ENCODE results near the gene MUC15. TPM values are rescaled to one million over a fixed set of nuclear protein-coding genes. Genes with fewer than 3 reads are reported as not detected.

Gene MUC15
- polyA plus RNA-seq, 1 of the 3 experiments (the other 2 are of a cell fraction), result not detected

DNA sequence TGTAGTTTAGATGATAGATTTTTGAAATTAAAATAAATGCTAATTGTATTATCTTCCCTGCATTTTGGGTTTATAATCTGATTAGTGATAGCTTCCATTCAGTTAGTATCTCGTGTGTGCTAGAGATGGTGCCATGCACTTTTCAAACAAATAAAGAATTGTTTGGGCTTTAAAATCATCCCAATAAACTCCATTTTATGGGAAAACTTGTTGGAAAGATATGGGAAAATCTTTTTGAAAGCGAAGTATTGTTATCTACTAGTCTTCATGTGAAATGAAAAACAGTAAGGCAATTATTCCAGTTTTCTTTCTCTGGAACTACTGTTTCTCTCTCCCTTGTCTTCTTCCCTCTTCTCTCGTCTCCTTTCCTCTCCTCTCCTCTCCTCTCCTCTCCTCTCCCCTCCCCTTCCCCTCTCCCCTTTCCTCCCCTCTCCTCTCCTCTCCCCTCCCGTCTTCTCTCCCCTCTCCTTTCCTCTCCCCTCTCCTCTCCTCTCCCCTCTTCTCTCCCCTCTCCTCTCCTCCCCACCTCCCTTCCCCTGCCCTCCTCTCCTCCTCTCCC, 27.9 kb upstream of the MUC15 start (continued):
- no peak for TF ChIP-seq NFIC (IDR thresholded peaks at IDR 0.05; ENCODE audit: borderline replicate concordance)
- TF ChIP-seq ZBTB33 (IDR thresholded peaks at IDR 0.05; ENCODE audit: borderline replicate concordance, low read depth), result no peak
- TF ChIP-seq GABPA (IDR thresholded peaks at IDR 0.05; ENCODE audit: low read depth), result no peak
- TF ChIP-seq RAD21 (IDR thresholded peaks at IDR 0.05; ENCODE audit: low read length), result no peak
- no peak for TF ChIP-seq TAF1 (IDR thresholded peaks at IDR 0.05; ENCODE audit: borderline replicate concordance, low read depth, low read length)
- no peak for TF ChIP-seq TCF12 (IDR thresholded peaks at IDR 0.05)

- no peak for DNase-seq
These were observed 27.4 kb upstream of the MUC15 start for GRCh38 chr11:26599425-26599824.

More at GRCh38 chr11:26599425-26599824, 27.4 kb upstream of the MUC15 start:
- Histone ChIP-seq H3K4me1 (ENCODE audit: control insufficient read depth in 1 of 2, insufficient read depth in 2 of 2, low read depth in 1 of 2, low read length in 1 of 2) (no peaks in the 10 kb centered on the region; a peak in 1 of 4 replicates), H4K20me1 (ENCODE audit: insufficient read depth) (no peaks in the 10 kb centered on the region), H3K4me2 (no peak overlapping the region), H3K9me3 (no peaks in the 10 kb centered on the region), H3F3A (replicated peaks; ENCODE audit: insufficient read depth) (no peaks in the 10 kb centered on the region), H3K4me3 (ENCODE audit: low read depth in 2 of 2, low read length in 1 of 2) (no peak overlapping the region), H3K79me2 (ENCODE audit: insufficient read depth) (no peaks in the 10 kb centered on the region), H3K27me3 (ENCODE audit: insufficient read depth) (no peaks in the 10 kb centered on the region), H3K27ac (ENCODE audit: low read depth in 2 of 2, low read length in 1 of 2) (no peak overlapping the region), H3K36me3 (replicated peaks in 1 of 2; ENCODE audit: control insufficient read depth in 1 of 2, insufficient read depth in 2 of 2, low read length in 1 of 2) (no peaks in the 10 kb centered on the region), H3K9ac (no peak overlapping the region), H3K9me2 (no peaks in the 10 kb centered on the region), H2AFZ (ENCODE audit: low read depth) (no peak overlapping the region)
- 68% methylated on average over 2 of the region's 2 CpGs for WGBS (ENCODE audit: low lambda C conversion rate)
- TF ChIP-seq POLR2AphosphoS5 (IDR thresholded peaks at IDR 0.05; ENCODE audit: low read depth, low read length) (no peak), YY1 (IDR thresholded peaks at IDR 0.05; ENCODE audit: low read depth) (no peak), ELF1 (IDR thresholded peaks at IDR 0.05) (no peak), RCOR1 (IDR thresholded peaks at IDR 0.05; ENCODE audit: low read length) (no peak), EP300 (IDR thresholded peaks at IDR 0.05; ENCODE audit: borderline replicate concordance in 1 of 2, low read depth in 1 of 2, low read length in 1 of 2) (no peak), PBX3 (IDR thresholded peaks at IDR 0.05) (no peak), TEAD4 (IDR thresholded peaks at IDR 0.05; ENCODE audit: borderline replicate concordance, insufficient read depth) (no peak), NRF1 (IDR thresholded peaks at IDR 0.05; ENCODE audit: low read depth, low read length) (no peak), USF2 (IDR thresholded peaks at IDR 0.05; ENCODE audit: borderline replicate concordance, low read depth, low read length) (no peak), NFIC (IDR thresholded peaks at IDR 0.05; ENCODE audit: borderline replicate concordance) (no peak)
- ChIA-PET CTCF (no interaction called here), POLR2A (no interaction called here)

All from SK-N-SH (cell line).